T-helper 22 cell (primary cell): ENCODE results near the gene CLCN1.
"Not testable (repeated sequence)": the region's sequence is repeated elsewhere in the genome, so short reads cannot be mapped to it uniquely, and the experiment has no call there.

Experiments
- DNase-seq: peaks from one replicate; pipeline ENCODE4 v3.0.0-alpha.2; 2020; ENCODE audit warnings: low read depth

Gene CLCN1

DNA sequence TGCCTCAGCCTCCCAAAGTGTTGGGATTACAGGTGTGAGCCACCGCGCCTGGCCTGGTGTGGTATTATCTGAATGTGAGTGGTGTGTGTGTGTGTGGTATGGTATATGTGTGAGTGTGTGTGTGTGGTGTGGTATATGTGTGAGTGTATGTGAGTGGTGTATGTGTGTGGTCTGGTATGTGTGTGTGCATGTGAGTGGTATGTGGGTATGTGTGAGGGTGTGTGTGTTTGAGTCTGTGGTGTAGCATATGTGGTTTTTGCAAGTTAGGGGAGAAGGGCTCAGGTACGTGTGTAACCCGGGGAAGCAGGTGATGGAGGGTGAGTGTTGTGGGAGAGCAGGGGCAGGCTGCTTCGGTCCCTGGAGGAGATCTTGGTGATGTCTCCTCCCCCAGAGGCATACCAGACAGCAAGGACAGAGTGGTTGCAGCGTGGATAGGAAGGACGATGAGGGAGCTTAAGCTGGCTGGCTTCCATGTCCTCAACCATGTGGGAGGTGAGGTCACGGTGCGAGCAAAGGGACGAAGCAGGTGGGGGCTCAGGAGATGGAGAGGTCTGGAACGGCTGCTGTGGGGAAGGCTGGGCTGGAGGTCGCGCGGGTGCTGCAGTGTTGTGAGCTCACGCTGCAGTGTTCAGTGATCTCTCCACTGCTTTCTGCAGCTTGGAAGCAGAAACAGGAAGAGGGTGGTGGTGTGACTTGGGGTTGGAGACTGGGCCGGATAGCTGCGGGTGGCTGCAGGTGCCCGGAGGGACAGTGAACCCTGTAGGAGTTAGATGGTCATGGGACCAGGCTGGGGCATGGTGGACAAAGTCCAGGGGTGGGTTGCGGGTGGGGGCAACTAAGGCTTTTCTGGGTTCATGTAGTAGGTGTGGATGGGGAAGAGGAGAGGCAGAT is 70.2 kb downstream of the CLCN1 start:
- DNase-seq, result no peak

DNA sequence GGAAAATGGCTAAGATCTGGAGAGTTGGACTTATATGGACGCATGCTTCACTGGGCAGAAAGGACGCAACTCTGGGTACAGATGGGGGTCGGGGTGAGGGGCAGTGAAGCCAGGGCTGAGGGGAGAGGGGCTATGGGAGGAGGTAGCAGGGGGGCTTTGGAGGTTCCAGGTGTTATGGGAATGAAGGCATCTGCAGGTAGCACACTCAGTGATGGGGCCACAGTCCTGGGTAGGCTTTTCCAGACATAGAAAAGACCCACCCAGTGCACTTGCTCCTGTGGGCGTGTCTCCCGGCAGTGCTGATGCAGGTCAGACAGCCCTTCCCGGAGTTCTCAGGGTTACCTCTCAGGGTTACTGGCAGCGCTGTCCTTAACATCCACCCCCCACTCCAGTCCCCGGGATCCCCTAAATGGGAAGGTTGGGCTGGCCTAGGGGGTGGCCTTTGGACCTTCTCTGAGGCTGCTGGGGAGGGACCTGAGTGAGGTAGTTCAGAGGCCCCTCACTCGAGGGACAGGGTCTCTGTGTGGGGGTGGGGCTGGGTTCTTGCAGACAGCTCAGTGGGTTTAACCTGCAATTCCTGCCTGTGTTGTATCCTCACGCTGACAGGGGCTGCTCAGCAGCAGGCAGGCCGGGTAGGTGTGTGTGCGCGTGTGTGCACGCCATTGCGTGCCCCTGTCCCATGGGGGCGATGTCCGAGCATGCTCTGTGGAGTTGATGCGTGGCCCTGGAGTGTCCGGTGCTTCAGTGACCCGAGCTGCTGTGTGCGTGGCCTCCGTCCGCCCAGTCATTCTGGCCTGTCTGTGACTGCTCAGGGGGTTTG is 71.5 kb downstream of the CLCN1 start:
- DNase-seq, result no peak

DNA sequence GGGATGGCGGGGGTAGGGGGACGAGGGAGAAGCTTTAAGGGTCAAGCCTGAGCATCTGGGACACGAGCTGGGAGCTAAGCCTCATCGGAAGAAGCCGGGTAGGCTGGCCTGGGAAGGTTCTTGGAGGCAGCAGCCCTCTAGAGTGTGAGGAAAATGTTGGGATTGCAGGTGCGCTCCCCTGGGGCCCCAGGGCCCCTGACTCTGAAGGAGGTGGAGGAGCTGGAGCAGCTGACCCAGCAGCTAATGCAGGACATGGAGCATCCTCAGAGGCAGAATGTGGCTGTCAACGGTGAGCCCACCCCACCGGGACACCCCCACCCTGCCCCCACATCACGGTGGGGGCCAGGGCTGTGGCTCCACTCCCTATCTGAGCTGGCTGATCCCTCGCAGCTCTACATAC is 72.1 kb downstream of the CLCN1 start:
- no peak for DNase-seq

DNA sequence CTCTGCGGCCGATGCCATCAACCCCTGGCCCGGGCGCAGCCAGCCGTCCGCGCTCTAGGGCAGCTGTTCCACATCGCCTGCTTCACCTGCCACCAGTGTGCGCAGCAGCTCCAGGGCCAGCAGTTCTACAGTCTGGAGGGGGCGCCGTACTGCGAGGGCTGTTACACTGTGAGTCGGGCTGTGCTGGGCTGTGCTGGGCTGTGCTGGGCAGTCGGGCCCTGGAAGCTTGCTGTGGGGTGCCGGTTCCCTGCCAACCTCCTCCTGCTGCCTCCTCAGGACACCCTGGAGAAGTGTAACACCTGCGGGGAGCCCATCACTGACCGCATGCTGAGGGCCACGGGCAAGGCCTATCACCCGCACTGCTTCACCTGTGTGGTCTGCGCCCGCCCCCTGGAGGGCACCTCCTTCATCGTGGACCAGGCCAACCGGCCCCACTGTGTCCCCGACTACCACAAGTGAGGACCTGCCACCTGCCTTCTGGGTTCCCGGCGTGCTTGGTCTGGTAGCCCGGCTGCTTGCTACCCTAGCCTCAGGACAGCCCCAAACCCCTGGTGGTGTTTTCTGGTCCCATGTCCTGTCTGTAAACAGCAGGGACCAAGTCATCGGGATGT is 72.7 kb downstream of the CLCN1 start:
- DNase-seq, result no peak

DNA sequence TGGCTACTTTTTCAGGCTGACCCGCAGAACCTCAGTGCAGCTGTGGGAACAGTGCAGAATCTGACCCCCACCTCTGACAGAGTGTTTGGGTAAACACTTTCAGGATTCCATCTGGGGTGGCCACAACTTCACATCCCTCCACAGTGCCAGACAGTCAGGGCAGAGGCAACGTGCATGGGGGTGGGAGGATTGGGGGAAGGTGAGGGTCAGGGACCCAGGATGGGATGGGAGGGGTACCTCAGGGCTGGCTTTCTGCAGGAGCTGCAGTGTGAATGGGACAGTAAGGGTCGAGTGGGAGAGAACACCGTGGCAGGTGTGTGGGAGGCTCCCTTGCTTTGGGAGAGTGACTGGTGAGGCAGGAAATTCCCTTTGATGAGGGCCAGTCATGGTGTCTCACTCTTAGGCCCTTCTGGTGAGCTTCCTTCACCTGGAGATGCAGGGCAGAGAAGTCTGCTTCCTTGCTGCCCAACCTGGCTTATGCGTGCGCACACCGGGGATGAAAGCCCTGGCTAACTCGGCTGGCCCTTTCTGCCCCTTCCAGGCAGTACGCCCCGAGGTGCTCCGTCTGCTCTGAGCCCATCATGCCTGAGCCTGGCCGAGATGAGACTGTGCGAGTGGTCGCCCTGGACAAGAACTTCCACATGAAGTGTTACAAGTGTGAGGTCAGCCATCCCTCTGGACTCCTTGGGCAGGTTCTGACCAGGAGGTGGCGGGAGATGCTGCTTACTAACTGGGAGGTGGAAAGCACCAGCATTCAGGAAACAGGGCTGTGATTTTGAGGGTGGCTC is 73.6 kb downstream of the CLCN1 start:
- DNase-seq, result no peak

DNA sequence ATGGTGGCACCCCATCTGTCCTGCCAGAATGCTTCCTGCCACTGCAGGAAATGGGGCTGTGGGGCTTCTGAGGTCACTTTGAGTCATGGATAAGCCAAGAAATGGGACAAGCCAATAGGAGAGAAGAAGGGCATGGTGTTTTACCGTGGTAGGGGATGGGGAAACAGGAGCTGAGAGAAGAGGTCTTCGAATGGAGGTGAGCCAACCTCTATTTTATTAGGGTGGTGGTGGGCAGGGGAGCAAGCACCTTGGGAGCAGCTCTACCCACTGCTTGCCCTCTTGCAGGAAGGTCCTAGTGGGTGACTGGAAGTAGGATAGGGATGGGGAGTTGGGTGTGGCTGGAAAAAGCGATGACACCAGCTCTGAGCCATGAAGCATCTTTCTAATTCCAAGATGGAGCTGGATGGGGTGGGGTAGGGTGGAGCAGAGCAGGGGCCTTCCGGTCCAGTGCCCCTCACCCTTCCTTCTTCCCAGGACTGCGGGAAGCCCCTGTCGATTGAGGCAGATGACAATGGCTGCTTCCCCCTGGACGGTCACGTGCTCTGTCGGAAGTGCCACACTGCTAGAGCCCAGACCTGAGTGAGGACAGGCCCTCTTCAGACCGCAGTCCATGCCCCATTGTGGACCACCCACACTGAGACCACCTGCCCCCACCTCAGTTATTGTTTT is 74.3 kb downstream of the CLCN1 start:
- no peak for DNase-seq

DNA sequence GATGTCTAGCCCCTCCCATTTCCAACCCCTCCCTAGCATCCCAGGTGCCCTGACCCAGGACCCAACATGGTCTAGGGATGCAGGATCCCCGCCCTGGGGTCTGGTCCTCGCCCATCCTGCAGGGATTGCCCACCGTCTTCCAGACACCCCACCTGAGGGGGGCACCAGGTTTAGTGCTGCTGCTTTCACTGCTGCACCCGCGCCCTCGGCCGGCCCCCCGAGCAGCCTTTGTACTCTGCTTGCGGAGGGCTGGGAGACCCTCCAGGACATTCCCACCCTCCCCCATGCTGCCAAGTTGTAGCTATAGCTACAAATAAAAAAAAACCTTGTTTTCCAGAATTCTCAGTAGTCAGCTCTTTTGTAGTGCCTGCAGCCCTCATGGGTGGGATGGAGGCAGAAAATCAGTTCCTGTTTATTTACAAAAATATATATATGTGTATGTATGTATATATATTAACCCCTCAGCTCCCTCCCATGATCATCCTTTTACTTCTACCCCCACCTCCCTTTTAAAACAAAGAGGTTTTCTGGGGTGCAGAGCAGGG is 74.9 kb downstream of the CLCN1 start:
- DNase-seq, result no peak

DNA sequence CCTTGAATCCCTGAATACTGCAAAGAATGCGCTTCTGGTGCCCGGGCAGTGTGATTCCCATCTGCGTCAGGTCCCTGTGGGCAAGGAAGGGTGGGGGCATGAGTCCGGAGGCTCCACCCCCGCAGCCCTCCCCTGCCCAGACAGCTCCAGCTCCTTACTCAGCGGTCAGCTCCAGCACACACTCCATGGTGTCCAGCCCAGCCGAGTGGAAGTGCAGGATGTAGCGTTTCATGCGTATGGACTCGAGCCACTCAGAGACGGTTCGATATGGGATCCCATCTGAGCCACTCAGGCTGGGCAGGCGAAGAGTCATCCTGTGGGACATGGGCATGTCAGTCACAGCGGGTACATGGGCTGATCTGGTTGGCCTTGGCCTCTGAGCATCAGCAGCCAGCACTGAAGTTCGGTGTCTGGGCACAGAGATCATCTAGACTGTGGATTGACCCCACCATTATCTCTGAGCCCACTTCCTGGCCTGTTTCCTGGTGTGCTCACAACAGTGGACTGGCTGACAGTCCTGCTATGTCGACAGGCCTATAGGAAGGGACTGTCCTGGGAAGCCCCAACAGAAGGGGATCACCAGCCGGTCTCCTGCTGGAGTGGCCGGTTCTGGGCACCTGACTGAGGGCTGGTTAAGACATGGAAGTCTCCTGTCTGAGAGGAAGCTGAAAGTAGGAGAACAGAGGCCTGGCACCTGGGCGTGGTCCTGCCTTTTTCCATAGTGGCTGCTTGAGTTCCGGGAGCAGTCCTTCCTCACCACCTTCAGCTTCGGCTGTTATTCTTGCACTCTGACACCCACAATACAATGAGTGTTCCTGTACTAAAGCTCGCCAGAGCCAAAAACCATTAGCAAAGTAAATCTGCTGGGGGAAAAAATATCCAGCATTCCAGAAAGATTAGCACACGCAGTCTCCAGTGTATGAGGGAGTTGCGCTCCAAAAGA is 75.8 kb downstream of the CLCN1 start:
- DNase-seq, result no peak

DNA sequence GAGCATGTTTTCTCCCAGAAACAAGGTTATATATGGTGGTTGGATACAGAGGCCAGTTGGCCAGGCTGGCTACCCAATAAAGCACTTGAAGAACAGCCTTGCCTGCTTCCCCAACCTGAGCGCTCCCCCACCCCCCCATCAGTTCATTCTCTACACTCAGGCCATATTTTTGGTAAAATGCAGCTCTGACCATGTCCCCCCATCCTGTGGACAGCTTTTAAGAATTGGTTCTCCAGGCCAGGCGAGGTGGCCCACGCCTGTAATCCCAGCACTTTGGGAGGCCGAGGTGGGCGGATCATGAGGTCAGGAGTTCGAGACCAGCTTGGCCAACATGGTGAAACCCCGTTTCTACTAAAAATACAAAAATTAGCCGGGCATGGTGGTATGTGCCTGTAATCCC is 76.5 kb downstream of the CLCN1 start:
- DNase-seq, result not testable (repeated sequence)

DNA sequence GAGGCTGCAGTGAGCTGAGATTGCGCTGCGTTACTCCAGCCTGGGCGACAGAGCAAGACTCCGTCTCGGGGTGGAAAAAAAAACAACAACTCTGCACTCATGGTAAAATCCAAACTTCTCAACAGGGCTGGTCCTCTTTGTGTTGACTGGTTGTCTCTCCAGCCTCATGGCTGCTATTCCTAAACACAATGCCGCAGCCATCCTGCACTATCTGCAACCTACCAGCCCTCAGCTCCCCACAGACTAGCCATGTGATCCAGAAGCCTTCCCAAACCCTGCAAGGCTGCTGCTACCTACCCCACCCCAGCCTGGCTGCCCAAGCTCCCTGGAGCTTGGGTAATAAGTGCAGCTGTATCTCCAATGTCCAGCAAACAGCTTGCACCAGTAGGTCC is 77.0 kb downstream of the CLCN1 start:
- no peak for DNase-seq

DNA sequence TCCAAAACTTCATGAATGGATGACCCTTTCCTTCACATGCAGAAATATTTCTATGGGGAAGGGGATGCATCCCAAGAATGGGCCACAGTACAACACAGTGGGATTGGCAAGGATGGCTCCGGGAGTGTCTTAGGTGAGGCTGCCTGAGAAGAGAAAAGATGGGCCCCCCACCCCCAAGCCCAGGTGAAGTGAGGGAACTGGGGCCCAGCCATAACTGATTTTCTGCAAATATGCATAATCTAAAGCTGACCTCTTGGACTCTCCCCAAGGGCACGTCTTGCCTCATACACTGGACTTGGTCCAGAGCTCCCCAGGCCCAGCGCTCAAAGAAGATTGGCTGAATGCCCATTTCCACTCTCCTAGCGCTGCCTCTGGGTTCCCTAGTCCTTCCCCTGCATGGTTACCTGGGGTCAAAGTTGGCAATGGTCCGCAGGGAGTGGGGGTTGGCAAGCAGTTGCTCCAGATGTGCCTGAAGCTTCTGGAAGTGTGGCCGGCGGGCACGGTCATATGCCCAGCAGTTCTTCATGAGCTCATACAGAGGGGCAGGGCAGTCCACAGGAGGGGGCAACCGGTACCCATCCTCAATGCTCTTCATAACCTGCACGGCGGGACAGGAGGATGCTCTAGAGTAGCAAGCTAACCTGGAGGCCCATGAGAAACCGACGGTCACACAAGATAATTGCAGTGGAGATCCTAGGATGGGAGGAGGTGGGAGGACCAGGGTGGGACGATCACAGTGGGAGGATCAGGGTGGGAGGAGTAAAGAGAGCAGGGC is 77.5 kb downstream of the CLCN1 start:
- DNase-seq, result no peak

DNA sequence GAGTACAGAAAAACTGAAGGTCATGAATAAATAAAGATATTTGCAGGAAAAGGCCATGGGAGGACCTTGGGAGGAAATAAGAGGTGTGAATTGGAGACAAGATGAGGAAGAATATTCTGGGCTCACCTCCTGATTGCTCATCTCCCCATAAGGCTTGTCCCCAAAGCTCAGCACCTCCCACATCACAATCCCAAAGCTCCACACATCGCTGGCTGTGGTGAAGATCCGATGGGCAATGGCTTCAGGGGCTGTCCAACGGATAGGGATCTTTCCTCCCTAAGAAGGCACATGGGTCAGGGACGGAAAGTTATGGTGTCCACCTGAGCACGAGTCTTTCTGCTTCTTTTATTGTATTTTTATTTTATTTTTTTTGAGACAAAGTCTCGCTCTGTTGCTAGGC is 78.2 kb downstream of the CLCN1 start:
- no peak for DNase-seq

DNA sequence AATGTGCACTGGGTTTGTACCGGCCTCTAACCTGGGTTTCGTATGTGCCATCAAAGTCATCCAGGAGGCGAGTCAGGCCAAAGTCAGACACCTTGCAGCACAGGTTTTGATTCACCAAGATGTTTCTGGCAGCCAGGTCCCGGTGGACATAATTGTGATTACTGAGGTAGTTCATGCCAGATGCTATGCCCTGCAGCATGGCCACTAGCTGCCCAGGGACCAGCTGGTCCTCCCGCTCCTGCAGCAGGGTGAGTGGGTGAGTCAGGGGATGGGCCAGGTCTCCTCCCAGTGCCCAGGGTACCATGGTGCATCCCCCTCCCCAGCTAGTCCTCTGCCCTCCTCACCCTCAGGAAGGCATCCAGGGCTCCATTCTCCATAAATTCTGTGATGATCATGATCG is 78.9 kb downstream of the CLCN1 start:
- no peak for DNase-seq

DNA sequence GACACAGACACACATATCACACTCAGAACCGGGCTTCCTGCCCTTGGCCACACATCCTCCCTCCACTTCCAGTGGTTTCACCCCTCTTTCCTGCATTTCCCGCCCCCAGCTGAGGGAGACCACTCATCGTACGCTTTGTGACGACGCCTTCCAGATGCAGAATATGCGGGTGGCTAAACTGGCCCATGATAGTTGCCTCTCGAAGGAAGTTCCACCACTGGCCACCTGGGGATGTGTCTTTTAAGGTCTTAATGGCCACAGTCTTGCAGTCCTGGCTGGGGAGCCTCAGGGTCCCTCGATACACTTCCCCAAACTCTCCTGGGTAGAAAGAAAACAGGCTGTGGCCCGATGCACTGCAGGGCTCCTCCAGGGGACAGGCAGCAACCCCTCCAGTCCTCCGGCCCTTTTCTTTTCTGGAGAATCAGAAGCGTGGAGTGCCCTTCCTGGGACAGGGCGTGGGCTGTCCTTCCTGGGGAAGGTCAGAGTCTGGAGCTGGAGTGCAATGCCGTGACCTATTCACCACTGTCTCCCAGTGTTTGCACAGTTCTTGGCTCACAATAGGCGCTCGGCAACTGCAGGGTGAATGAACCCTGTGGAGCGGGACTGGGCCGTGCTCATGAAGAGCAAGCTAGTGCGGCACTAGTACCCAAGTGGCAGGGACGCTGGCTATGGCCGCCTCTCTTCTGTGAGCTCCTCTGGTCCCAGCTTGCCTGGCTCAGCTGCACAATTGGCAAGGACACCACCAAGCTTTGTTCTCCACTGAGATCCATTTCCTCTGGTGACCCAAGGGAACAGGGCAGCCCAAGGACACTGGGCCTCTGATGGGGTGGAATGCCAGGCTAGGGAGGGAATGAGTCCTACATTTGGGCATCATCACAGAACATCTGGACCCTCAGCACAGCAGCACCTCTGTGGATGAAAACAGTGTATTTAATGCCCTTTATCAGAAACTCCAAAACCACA is 79.6 kb downstream of the CLCN1 start:
- DNase-seq, result no peak

DNA sequence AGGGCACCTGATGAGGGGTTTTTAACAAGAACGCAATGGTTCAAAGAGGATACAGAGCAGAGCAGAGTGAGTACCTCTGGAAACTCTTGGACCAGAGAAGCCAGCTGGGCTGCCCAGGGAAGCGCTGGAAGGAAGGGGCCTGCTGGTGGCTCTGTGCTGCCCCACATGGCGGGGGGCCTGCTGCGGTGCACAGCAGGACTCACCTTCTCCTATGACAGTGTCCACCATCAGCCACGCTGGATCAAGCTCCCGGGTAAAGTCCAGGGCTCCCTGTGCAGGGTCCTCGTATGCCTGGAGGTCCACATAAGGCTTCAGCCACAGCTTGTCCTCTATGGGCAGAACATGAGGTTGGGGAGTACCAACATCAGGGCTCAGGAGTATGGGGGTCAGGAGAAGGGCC is 80.3 kb downstream of the CLCN1 start:
- no peak for DNase-seq

DNA sequence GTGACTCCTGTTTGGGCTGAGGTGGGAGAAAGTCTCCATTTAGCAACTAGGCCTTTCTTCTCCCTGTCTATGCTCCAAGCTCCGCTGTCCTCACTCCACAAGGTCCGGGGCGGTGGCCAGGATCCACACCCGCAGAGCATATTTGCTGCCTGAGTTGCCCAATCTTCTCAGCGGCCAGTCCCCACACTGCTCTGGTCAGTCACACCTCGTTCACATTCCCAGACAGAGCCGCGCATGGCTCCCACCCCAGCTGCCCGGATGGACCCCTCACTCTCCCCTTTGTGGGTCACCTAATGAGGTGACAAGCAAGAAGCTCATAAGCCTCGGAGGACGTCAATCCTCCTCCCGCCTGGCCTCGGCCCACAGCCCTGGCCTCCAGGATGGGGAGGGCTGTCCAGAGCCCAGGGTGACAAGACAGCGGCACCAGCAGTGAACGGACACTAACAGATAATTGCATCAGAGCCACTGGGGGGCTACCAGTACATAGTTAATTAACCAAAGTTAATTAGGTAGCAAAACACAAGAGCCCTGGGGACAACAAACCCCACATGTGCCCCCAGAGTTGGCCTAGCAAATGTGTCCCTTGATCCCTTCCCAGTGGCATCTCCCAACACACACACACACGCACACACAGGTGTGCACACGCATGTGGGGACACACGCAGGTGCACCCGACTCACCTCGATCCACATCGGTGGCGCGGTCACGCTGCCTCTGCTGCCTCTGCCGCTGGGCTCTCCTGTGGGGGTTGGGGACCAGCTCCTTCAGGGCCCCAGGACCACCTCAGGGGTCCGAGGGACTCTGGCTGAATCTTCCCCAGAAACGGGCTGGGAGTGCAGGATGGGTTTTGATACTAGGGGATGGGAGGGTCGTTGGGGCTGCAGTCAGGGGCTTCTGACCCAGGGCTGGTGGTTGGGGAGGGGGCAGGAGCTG is 81.0 kb downstream of the CLCN1 start:
- no peak for DNase-seq
